H1 (cell line): ENCODE results near the gene POLR3A. TPM values are rescaled to one million over a fixed set of nuclear protein-coding genes. Genes with fewer than 3 reads are reported as not detected.
A peak's percentile ranks its signal among the peaks of the same experiment; 100 is the strongest.

Experiments used
- CTCF ChIA-PET: fragments of 300-600 bp; sonication (Branson Sonifier 250); formaldehyde crosslinking; loops from one replicate; lab custom pipeline; 2021; ENCODE audit not compliant: partially characterized antibody; lab: Charles Lee
- POLR2A ChIA-PET: fragments of 300-600 bp; sonication (Branson Sonifier 250); formaldehyde crosslinking; loops from one replicate; lab custom pipeline; 2021; ENCODE audit warnings: inconsistent platforms; ENCODE audit not compliant: partially characterized antibody; lab: Charles Lee
- DNase-seq, 2 experiments: peaks; one replicate each; pipeline versions ENCODE4 v3.0.0 to v3.0.0-alpha.2; 2010 to 2022; ENCODE audit warnings: low spot score in 2 of 2, low read depth in 1 of 2, mixed read lengths in 1 of 2
- FAIRE-seq: peaks from 2 replicates; lab custom pipeline; 2011; peaks lifted over from hg19 to GRCh38; lab: Jason Lieb, UNC
- H2AFZ ChIP-seq: 2 replicates; pipeline ENCODE4 v1.8.1; 2012; ENCODE audit warnings: low read length, inconsistent platforms
- H2AK5ac ChIP-seq: 2 replicates; pipeline ENCODE4 v1.6.1; 2013; ENCODE audit warnings: low read depth, low read length
- H2BK120ac ChIP-seq: replicated peaks from 2 replicates; pipeline ENCODE3; 2013; ENCODE audit warnings: low read depth, low read length, inconsistent platforms
- H2BK12ac ChIP-seq: 2 replicates; pipeline ENCODE4 v1.6.1; 2013; ENCODE audit warnings: low read depth, low read length
- H2BK15ac ChIP-seq: 2 replicates; pipeline ENCODE4 v1.6.1; 2013; ENCODE audit warnings: low read length
- H2BK20ac ChIP-seq: 2 replicates; pipeline ENCODE4 v1.6.1; 2013; ENCODE audit warnings: low read length
- H2BK5ac ChIP-seq: 2 replicates; pipeline ENCODE4 v1.6.1; 2013; ENCODE audit warnings: low read depth, low read length
- H3K14ac ChIP-seq: 2 replicates; pipeline ENCODE4 v1.6.1; 2013; ENCODE audit warnings: inconsistent platforms; ENCODE audit not compliant: insufficient read length
- H3K18ac ChIP-seq: 2 replicates; pipeline ENCODE4 v1.6.1; 2013; ENCODE audit warnings: low read length; ENCODE audit errors: extremely low read depth
- H3K23ac ChIP-seq: 2 replicates; pipeline ENCODE4 v1.6.1; 2013; ENCODE audit warnings: inconsistent platforms; ENCODE audit not compliant: insufficient read length
- H3K23me2 ChIP-seq: 2 replicates; pipeline ENCODE4 v1.6.1; 2013; ENCODE audit warnings: low read depth, low read length
- H3K27ac ChIP-seq: 2 replicates; pipeline ENCODE4 v1.6.1; 2011; ENCODE audit warnings: low read depth, low read length, inconsistent platforms
- H3K27me3 ChIP-seq, 4 experiments: replicated peaks in 1 of 4; 1 replicate in 1 of 4; 2 replicates in 3 of 4; pipeline versions ENCODE4 v1.6.1 to v1.8.1; 2011 to 2013; ENCODE audit warnings: low read length in 3 of 4, mild to moderate bottlenecking in 3 of 4, inconsistent platforms in 2 of 4, mixed read lengths in 2 of 4, moderate library complexity in 1 of 4; ENCODE audit not compliant: control insufficient read depth in 3 of 4, insufficient read depth in 3 of 4; ENCODE audit errors: extremely low read depth in 1 of 4
- H3K36me3 ChIP-seq, 4 experiments: 2 replicates each; pipeline versions ENCODE4 v1.6.1 to v1.8.1; 2011 to 2013; ENCODE audit warnings: mild to moderate bottlenecking in 4 of 4, low read length in 3 of 4, moderate library complexity in 2 of 4, control low read depth in 1 of 4, inconsistent platforms in 1 of 4; ENCODE audit not compliant: insufficient read depth in 4 of 4, control insufficient read depth in 2 of 4
- H3K4ac ChIP-seq: replicated peaks from 2 replicates; pipeline ENCODE3; 2013; ENCODE audit warnings: low read length, low read depth, mixed read lengths, inconsistent platforms; ENCODE audit not compliant: insufficient read length
- H3K4me1 ChIP-seq, 4 experiments: replicated peaks in 1 of 4; 1 replicate in 1 of 4; 2 replicates in 3 of 4; pipeline versions ENCODE4 v1.6.1 to v1.8.1; 2011 to 2013; ENCODE audit warnings: low read length in 3 of 4, inconsistent platforms in 2 of 4, mixed read lengths in 1 of 4; ENCODE audit not compliant: insufficient read depth in 4 of 4, control insufficient read depth in 3 of 4
- H3K4me2 ChIP-seq, 2 experiments: 2 replicates each; pipeline versions ENCODE4 v1.6.1 to v1.8.1; 2011 to 2013; ENCODE audit warnings: low read depth in 2 of 2, low read length in 2 of 2, control low read depth in 1 of 2, inconsistent platforms in 1 of 2, mild to moderate bottlenecking in 1 of 2; ENCODE audit not compliant: insufficient read depth in 1 of 2
- H3K4me3 ChIP-seq, 4 experiments: fragments of 200-600, 300-600 bp in 1 of 4; sonication (generic), shearing (Covaris generic), sonication (Bioruptor Twin) in 1 of 4; 2 replicates each; pipeline versions ENCODE4 v1.5.1 to v1.8.1; 2011 to 2016; ENCODE audit warnings: low read length in 4 of 4, low read depth in 3 of 4, control low read depth in 2 of 4, inconsistent platforms in 2 of 4, mild to moderate bottlenecking in 2 of 4, mixed read lengths in 1 of 4, moderate library complexity in 1 of 4; ENCODE audit not compliant: insufficient read depth in 2 of 4; ENCODE audit errors: extremely low read depth in 1 of 4
- H3K56ac ChIP-seq: replicated peaks from 2 replicates; pipeline ENCODE3; 2013; ENCODE audit warnings: low read depth, mild to moderate bottlenecking, mixed read lengths, low read length, inconsistent platforms; ENCODE audit not compliant: insufficient read length
- H3K79me1 ChIP-seq: 2 replicates; pipeline ENCODE4 v1.6.1; 2013; ENCODE audit warnings: low read depth, low read length, control low read depth
- H3K79me2 ChIP-seq, 2 experiments: 2 replicates each; pipeline versions ENCODE4 v1.6.1 to v1.8.1; 2012 to 2013; ENCODE audit warnings: low read length in 2 of 2, mild to moderate bottlenecking in 2 of 2, inconsistent platforms in 1 of 2; ENCODE audit not compliant: insufficient read depth in 2 of 2, control insufficient read depth in 1 of 2
- H3K9ac ChIP-seq, 4 experiments: replicated peaks in 1 of 4; 1 replicate in 1 of 4; 2 replicates in 3 of 4; pipeline versions ENCODE4 v1.6.1 to v1.8.1; 2011 to 2013; ENCODE audit warnings: low read depth in 3 of 4, low read length in 3 of 4, control low read depth in 2 of 4, mild to moderate bottlenecking in 2 of 4, moderate library complexity in 2 of 4, inconsistent platforms in 1 of 4; ENCODE audit errors: extremely low read depth in 1 of 4
- H3K9me3 ChIP-seq, 2 experiments: 2 replicates each; pipeline versions ENCODE4 v1.6.1 to v1.8.1; 2012 to 2013; ENCODE audit warnings: mild to moderate bottlenecking in 2 of 2, moderate library complexity in 2 of 2, control low read depth in 1 of 2, inconsistent platforms in 1 of 2, low read depth in 1 of 2, low read length in 1 of 2, mixed read lengths in 1 of 2; ENCODE audit not compliant: insufficient read depth in 2 of 2
- H4K20me1 ChIP-seq, 2 experiments: replicated peaks in 1 of 2; 2 replicates each; pipeline versions ENCODE3 to v1.8.1; 2011 to 2013; ENCODE audit warnings: inconsistent platforms in 2 of 2, low read length in 2 of 2, mild to moderate bottlenecking in 1 of 2; ENCODE audit not compliant: insufficient read depth in 2 of 2, control insufficient read depth in 1 of 2
- H4K5ac ChIP-seq: 2 replicates; pipeline ENCODE4 v1.6.1; 2013; ENCODE audit warnings: low read length, low read depth, mixed read lengths, inconsistent platforms; ENCODE audit not compliant: insufficient read length
- H4K8ac ChIP-seq: 2 replicates; pipeline ENCODE4 v1.8.0; 2013; ENCODE audit warnings: mild to moderate bottlenecking, moderate library complexity, low read length, inconsistent platforms; ENCODE audit not compliant: insufficient read depth; ENCODE audit errors: extremely low read depth
- H4K91ac ChIP-seq: replicated peaks from 2 replicates; pipeline ENCODE3; 2013; ENCODE audit warnings: low read length, mixed read lengths, inconsistent platforms; ENCODE audit not compliant: insufficient read length
- CBX5 ChIP-seq: fragments of 300-800, 300-1000 bp; sonication (generic); IDR thresholded peaks from 2 replicates; pipeline ENCODE4 v1.7.1; 2016; ENCODE audit warnings: antibody characterized with exemption, low read length, low read depth
- CHD2 ChIP-seq: IDR thresholded peaks from 2 replicates; pipeline ENCODE4 v1.6.1; 2012; ENCODE audit warnings: low read length, improper control_type of control experiment
- KDM4A ChIP-seq: IDR thresholded peaks from one replicate; pipeline ENCODE4 v1.7.1; 2012; ENCODE audit warnings: low read depth, mild to moderate bottlenecking, moderate library complexity, low read length, inconsistent platforms; ENCODE audit not compliant: severe bottlenecking
- NANOG ChIP-seq: IDR thresholded peaks from 2 replicates; pipeline ENCODE4 v1.6.1; 2011; ENCODE audit warnings: low read length, low read depth, mild to moderate bottlenecking, inconsistent platforms; ENCODE audit not compliant: insufficient read depth, poor library complexity, severe bottlenecking
- RFX5 ChIP-seq: IDR thresholded peaks from 2 replicates; pipeline ENCODE4 v1.6.1; 2011; ENCODE audit warnings: low read depth, low read length, improper control_type of control experiment, borderline replicate concordance
- SAP30 ChIP-seq: fragments of 300-600 bp; sonication (generic); IDR thresholded peaks from 2 replicates; pipeline ENCODE4 v1.7.1; 2012; ENCODE audit warnings: low read length, moderate library complexity, mild to moderate bottlenecking, inconsistent platforms; ENCODE audit not compliant: insufficient read depth, insufficient replicate concordance
- TAF7 ChIP-seq: optimal IDR thresholded peaks from 2 replicates; pipeline ENCODE3; 2011; ENCODE audit warnings: low read depth, mild to moderate bottlenecking, inconsistent platforms, low read length, moderate library complexity, borderline replicate concordance
- TBP ChIP-seq: IDR thresholded peaks from 2 replicates; pipeline ENCODE4 v1.6.1; 2011; ENCODE audit warnings: low read depth, low read length, improper control_type of control experiment
- TEAD4 ChIP-seq: IDR thresholded peaks from 2 replicates; pipeline ENCODE4 v1.6.1; 2012; ENCODE audit warnings: low read depth, low read length, inconsistent platforms, mixed read lengths
- WGBS, 2 experiments: shearing (Covaris generic) in 1 of 2; methylation state at CpG; one replicate each; pipeline versions ENCODE4 v1.1.6 to v1.1.7; 2013 to 2015; ENCODE audit warnings: low lambda C conversion rate in 2 of 2, mixed read lengths in 2 of 2, inconsistent platforms in 1 of 2, low coverage in 1 of 2, missing lambda C conversion rate in 1 of 2; ENCODE audit not compliant: insufficient replicate concordance in 2 of 2, insufficient coverage in 1 of 2, insufficient read length in 1 of 2; ENCODE audit errors: extremely low coverage in 1 of 2, missing lambda C conversion rate in 1 of 2; 5-methylcytosine and 5-hydroxymethylcytosine counted together
- polyA plus RNA-seq, 7 experiments: library from polyadenylated mRNA; depleted of rRNA in 3 of 7; stranded (reverse) in 5 of 7; unstranded in 2 of 7; fragments of >200 nt in 5 of 7; fragments of 200-250 nt in 2 of 7; gene quantifications; 1 replicate in 5 of 7; 2 replicates in 1 of 7; 4 replicates in 1 of 7; pipeline versions ENCODE4 v1.2.1 to v1.2.3, GENCODE V29; 2011 to 2013; ENCODE audit warnings: missing spikeins in 2 of 7, mixed read lengths in 2 of 7
- total RNA-seq: library from RNA; stranded (reverse); fragmentation: NEBNext Ultra II Directional; extraction: Animal tissue kit (Norgen Biotek cat#: 25700); gene quantifications from 2 replicates; pipeline ENCODE4 v1.2.1, GENCODE V29; 2021
- TF ChIP-seq, protein P1 (sequence below): IDR thresholded peaks from 2 replicates; pipeline ENCODE4 v1.6.1; 2011; ENCODE audit warnings: low read length, improper control_type of control experiment
- TF ChIP-seq, protein P2 (sequence below): IDR thresholded peaks from 2 replicates; pipeline ENCODE4 v1.6.1; 2012; ENCODE audit warnings: low read length, inconsistent platforms

POLR3A gene
- total and polyA plus RNA-seq, 2 of the 8 experiments (the other 6 are each of a cell fraction or from before 2014, with no cell fraction given) = 11.3 to 38.6 TPM

DNA sequence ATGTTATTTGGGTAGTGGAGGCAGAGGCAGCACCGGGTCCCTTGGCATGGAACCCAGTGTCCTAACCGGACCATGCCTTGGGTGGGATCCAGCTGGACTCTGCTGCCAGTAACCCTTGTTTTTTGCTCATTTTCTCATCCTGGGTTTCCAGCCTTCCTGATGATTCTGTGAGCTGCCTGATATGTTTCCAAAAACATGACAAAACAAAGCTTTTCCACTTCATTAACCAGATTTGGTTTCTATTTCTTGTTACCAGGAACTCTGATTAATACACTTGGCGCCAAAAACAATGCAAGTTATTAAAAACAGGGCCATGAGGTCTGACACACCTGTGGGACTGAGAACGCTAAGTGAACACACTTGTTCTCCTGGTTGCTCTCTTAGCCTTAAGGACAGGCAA is 69.9 kb downstream of the POLR3A start:
- Histone ChIP-seq H2BK15ac (no peak overlapping the region), H3K4ac (no peak overlapping the region), H2AK5ac (no peak overlapping the region), H3K79me2 (no peaks in the 10 kb centered on the region), H3K27ac (no peak overlapping the region), H3K14ac (no peak overlapping the region), H3K27me3 (no peaks in the 10 kb centered on the region), H4K91ac (no peak overlapping the region), H3K4me1 (peaks cover 0 to 6% (median 0%) of the 10 kb centered on the region in 4 experiments; a peak in 1 of 7 replicates), H3K79me1 (no peaks in the 10 kb centered on the region), H4K5ac (no peak overlapping the region), H4K8ac (no peak overlapping the region), H2BK12ac (no peak overlapping the region), H3K36me3 (no peaks in the 10 kb centered on the region), H3K56ac (no peak overlapping the region), H2BK20ac (0 out of 2 replicates have a peak overlapping the region, but pooled peaks have one; percentile 6), H3K9me3 (peaks cover 10% of the 10 kb centered on the region in 2 experiments), H3K23ac (no peak overlapping the region), H4K20me1 (no peaks in the 10 kb centered on the region), H3K18ac (no peak overlapping the region), H3K4me2 (no peak overlapping the region), H2BK120ac (no peak overlapping the region), H3K23me2 (no peaks in the 10 kb centered on the region), H3K4me3 (no peak overlapping the region), H3K9ac (no peak overlapping the region), H2BK5ac (no peak overlapping the region), H2AFZ (no peak overlapping the region)
- CTCF ChIA-PET = interaction anchor here (0.9 to 3.5 kb wide), 9 partner anchors 9 to 210 kb away, joined by 3 to 12 read pairs (median 5); no protein-coding TSS in a partner anchor
- DNase-seq (no peak), FAIRE-seq (no peak)
- POLR2A ChIA-PET = interaction anchor here (1.0 to 1.4 kb wide), 3 partner anchors 9 to 39 kb away, joined by 3 to 4 read pairs (median 3); no protein-coding TSS in a partner anchor
- 91% methylated on average over 4 of the region's 4 CpGs; no CpG with 5 or more reads in 1 of the 2 experiments for WGBS, 2 experiments
- no peak for TF ChIP-seq SAP30
- no peak for TF ChIP-seq TEAD4
- TF ChIP-seq, protein P1, sequence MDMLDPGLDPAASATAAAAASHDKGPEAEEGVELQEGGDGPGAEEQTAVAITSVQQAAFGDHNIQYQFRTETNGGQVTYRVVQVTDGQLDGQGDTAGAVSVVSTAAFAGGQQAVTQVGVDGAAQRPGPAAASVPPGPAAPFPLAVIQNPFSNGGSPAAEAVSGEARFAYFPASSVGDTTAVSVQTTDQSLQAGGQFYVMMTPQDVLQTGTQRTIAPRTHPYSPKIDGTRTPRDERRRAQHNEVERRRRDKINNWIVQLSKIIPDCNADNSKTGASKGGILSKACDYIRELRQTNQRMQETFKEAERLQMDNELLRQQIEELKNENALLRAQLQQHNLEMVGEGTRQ = no peak
- no peak for TF ChIP-seq RFX5
- TF ChIP-seq TAF7 = no peak
- TF ChIP-seq CHD2 = no peak
- TF ChIP-seq CBX5 = no peak
- no peak for TF ChIP-seq TBP
- TF ChIP-seq KDM4A = no peak
- no peak for TF ChIP-seq NANOG
- TF ChIP-seq, protein P2, sequence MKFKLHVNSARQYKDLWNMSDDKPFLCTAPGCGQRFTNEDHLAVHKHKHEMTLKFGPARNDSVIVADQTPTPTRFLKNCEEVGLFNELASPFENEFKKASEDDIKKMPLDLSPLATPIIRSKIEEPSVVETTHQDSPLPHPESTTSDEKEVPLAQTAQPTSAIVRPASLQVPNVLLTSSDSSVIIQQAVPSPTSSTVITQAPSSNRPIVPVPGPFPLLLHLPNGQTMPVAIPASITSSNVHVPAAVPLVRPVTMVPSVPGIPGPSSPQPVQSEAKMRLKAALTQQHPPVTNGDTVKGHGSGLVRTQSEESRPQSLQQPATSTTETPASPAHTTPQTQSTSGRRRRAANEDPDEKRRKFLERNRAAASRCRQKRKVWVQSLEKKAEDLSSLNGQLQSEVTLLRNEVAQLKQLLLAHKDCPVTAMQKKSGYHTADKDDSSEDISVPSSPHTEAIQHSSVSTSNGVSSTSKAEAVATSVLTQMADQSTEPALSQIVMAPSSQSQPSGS = no peak
